Transverse colon (tissue), 4 donors: ENCODE data around the gene PHF20. TPM values are rescaled to one million over a fixed set of nuclear protein-coding genes. Genes with fewer than 3 reads are reported as not detected.

Experiments
- DNase-seq: peaks from one replicate; pipeline ENCODE4 v3.0.0-alpha.2; 2019
- H3K27ac ChIP-seq, 4 donors: fragments of 200-600 bp; sonication (generic); 2 replicates each; pipeline ENCODE4 v1.5.1; 2016 to 2018; ENCODE audit warnings: inconsistent platforms in 4 of 4
- H3K27me3 ChIP-seq: fragments of 200-600 bp; sonication (generic); 2 replicates; pipeline ENCODE4 v1.5.1; 2017; ENCODE audit warnings: inconsistent platforms
- H3K36me3 ChIP-seq, 4 donors: fragments of 200-600 bp; sonication (generic); 2 replicates each; pipeline ENCODE4 v1.5.1; 2017 to 2019; ENCODE audit warnings: inconsistent platforms in 4 of 4
- H3K4me1 ChIP-seq, 4 donors: fragments of 200-600 bp; sonication (generic); 2 replicates each; pipeline ENCODE4 v1.5.1; 2017 to 2020; ENCODE audit warnings: inconsistent platforms in 4 of 4
- H3K4me3 ChIP-seq, 4 donors: fragments of 200-600 bp; sonication (generic); 1 replicate in 1 of 4; 2 replicates in 3 of 4; pipeline versions ENCODE4 v1.5.1 to v1.6.1; 2017 to 2019; ENCODE audit warnings: inconsistent platforms in 4 of 4
- H3K9me3 ChIP-seq, 2 donors: fragments of 200-600 bp; sonication (generic); 2 replicates each; pipeline ENCODE4 v1.5.1; 2017 to 2019; ENCODE audit warnings: inconsistent platforms in 2 of 2
- EP300 ChIP-seq: sonication (generic); formaldehyde crosslinking; IDR thresholded peaks from one replicate; pipeline ENCODE4 v1.6.1; 2017; ENCODE audit warnings: antibody characterized with exemption, low read depth
- POLR2A ChIP-seq: fragments of 450-650 bp; IDR thresholded peaks from one replicate; pipeline ENCODE4 v1.6.1; 2016; ENCODE audit warnings: antibody characterized with exemption, mild to moderate bottlenecking, moderate library complexity
- POLR2AphosphoS5 ChIP-seq, 3 donors: sonication (generic); formaldehyde crosslinking; IDR thresholded peaks; one replicate each; pipeline ENCODE4 v1.6.1; 2016; ENCODE audit warnings: antibody characterized with exemption in 3 of 3
- WGBS, 2 donors: methylation state at CpG; one replicate each; pipeline ENCODE4 v1.1.5; 2018; ENCODE audit warnings: low coverage in 1 of 2; 5-methylcytosine and 5-hydroxymethylcytosine counted together
- in situ Hi-C, 4 donors: fragments of 200-750 bp; cut with MboI; loops; one replicate each; pipeline versions ENCODE4 v1.15.0 to v1.15.1; 2017; ENCODE audit warnings: low sequenced_read_pairs in 3 of 4, low pct_ligation_motif_present in 1 of 4, low pct_unique_long_range_greater_than_20kb in 1 of 4
- intact Hi-C: fragments of 100-400 bp; cut with DNase I; formaldehyde crosslinking; loops from one replicate; pipeline ENCODE4 v1.15.1; 2023; ENCODE audit warnings: low total_unique reads
- total RNA-seq, 4 donors: library from RNA; depleted of rRNA; stranded (reverse); fragments of >200 nt; gene quantifications; one replicate each; pipeline ENCODE4 v1.1.0, GENCODE V29; 2016
- TF ChIP-seq, protein P1 (sequence below), 5 experiments: fragments of 200-600 bp in 3 of 5; fragments of 450-650 bp in 2 of 5; sonication (generic) in 3 of 5; IDR thresholded peaks; 1 replicate in 2 of 5; 2 replicates in 3 of 5; pipeline ENCODE4 v1.5.1; 2016 to 2017; ENCODE audit warnings: antibody characterized with exemption in 5 of 5, inconsistent platforms in 3 of 5, mild to moderate bottlenecking in 2 of 5, moderate library complexity in 1 of 5

The PHF20 gene
- total RNA-seq, 4 donors from 2014 or later: 20.6 to 88.6 (median 43.1) TPM

DNA sequence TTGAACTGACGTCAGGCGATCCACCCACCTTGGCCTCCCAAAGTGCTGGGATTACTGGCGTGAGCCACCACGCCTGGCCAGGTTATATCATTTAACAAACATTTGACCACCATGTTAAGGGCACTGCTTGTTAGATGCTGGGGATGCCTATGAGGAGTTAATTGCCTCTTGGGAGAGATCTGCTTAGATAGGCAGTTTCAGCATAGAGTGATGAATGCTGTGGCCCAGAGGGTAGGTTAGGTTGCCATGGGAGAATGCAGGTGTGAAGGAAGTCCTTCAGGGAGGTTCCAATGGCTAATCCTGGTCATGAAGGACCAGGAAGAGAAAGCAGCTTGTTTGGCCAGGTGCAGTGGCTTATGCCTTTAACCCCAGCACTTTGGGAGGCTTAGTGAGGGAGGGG, 17.0 kb downstream of the PHF20 start:
- intact Hi-C loops: no loop called here
- no peak for TF ChIP-seq POLR2AphosphoS5 (IDR thresholded peaks at IDR 0.05)
- no peak for TF ChIP-seq EP300
- TF ChIP-seq, protein P1, sequence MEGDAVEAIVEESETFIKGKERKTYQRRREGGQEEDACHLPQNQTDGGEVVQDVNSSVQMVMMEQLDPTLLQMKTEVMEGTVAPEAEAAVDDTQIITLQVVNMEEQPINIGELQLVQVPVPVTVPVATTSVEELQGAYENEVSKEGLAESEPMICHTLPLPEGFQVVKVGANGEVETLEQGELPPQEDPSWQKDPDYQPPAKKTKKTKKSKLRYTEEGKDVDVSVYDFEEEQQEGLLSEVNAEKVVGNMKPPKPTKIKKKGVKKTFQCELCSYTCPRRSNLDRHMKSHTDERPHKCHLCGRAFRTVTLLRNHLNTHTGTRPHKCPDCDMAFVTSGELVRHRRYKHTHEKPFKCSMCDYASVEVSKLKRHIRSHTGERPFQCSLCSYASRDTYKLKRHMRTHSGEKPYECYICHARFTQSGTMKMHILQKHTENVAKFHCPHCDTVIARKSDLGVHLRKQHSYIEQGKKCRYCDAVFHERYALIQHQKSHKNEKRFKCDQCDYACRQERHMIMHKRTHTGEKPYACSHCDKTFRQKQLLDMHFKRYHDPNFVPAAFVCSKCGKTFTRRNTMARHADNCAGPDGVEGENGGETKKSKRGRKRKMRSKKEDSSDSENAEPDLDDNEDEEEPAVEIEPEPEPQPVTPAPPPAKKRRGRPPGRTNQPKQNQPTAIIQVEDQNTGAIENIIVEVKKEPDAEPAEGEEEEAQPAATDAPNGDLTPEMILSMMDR (IDR thresholded peaks at IDR 0.05): no peak
- no peak for TF ChIP-seq POLR2A
- Histone ChIP-seq H3K4me1 (peaks cover 0 to 9% (median 7%) of the 10 kb centered on the region in 4 donors), H3K9me3 (no peaks in the 10 kb centered on the region), H3K27ac (no peak overlapping the region), H3K36me3 (no peaks in the 10 kb centered on the region), H3K4me3 (no peak overlapping the region), H3K27me3 (no peaks in the 10 kb centered on the region)
- in situ Hi-C loops: no loop called here
- no peak for DNase-seq
- WGBS, 2 donors: 100% methylated on average over 1 to 4 of the region's 4 CpGs

DNA sequence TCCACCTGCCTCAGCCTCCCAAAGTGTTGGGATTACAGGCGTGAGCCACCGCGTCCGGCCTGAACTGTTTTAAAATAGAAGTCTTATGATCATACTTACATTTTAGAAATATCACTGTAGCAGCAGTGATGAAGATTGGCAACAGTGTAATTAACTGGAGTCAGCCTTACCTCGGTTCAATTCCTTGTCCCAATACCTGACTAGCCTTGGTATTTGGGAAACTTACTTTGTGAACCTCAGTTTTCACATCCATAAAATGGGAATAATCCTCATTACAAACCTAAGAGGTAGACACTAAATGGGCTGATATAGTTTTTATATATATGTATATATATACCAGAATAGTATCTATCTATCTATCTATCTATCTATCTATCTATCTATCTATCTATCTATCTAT, 19.3 kb downstream of the PHF20 start:
- Histone ChIP-seq H3K9me3 (no peaks in the 10 kb centered on the region), H3K36me3 (no peaks in the 10 kb centered on the region), H3K27ac (no peak overlapping the region), H3K4me1 (peaks cover 0 to 9% (median 7%) of the 10 kb centered on the region in 4 donors), H3K27me3 (no peaks in the 10 kb centered on the region), H3K4me3 (no peak overlapping the region)
- DNase-seq: no peak
- intact Hi-C loops: no loop called here
- 97% methylated on average over 5 of the region's 5 CpGs; no CpG with 5 or more reads in 1 of the 2 donors for WGBS, 2 donors
- TF ChIP-seq POLR2A (no peak), EP300 (no peak), POLR2AphosphoS5 (IDR thresholded peaks at IDR 0.05) (no peak)
- TF ChIP-seq, protein P1 (IDR thresholded peaks at IDR 0.05): no peak
- in situ Hi-C loops: no loop called here

DNA sequence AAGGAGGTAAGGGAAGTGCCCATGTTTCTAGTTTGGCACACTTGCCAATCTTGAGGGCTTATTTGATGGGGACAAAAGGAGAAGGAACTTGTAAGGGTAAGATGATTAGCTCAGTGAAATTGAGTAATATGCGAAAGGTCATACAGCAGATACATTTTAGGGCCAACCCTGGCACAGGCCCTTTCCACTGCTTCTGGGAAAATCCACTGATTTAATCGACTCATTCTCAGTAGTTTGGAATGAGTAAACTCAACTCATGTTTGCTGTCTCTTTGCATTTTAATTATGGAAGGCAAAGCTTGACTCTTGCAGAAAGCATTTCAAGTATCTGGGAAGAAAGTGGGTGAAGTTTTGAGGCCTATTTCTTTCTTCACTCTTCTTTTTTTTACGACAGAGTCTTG, 20.0 kb downstream of the PHF20 start:
- TF ChIP-seq, protein P1 (IDR thresholded peaks at IDR 0.05): no peak
- TF ChIP-seq POLR2AphosphoS5 (IDR thresholded peaks at IDR 0.05): peak in 2 of 3 donors; percentile 11 to 20
- 63 to 76% methylated on average over 2 to 3 of the region's 3 CpGs for WGBS, 2 donors
- DNase-seq: no peak
- H3K27ac ChIP-seq: peak overlapping the region in 3 of 4 donors; percentile 35 to 45 (median 37)
- intact Hi-C loops (no loop called here), in situ Hi-C loops (no loop called here)
- H3K36me3 ChIP-seq: no peaks in the 10 kb centered on the region
- no peak overlapping the region for H3K4me3 ChIP-seq
- H3K4me1 ChIP-seq: peaks cover 0 to 11% (median 7%) of the 10 kb centered on the region in 4 donors
- no peaks in the 10 kb centered on the region for H3K27me3 ChIP-seq
- H3K9me3 ChIP-seq: no peaks in the 10 kb centered on the region

DNA sequence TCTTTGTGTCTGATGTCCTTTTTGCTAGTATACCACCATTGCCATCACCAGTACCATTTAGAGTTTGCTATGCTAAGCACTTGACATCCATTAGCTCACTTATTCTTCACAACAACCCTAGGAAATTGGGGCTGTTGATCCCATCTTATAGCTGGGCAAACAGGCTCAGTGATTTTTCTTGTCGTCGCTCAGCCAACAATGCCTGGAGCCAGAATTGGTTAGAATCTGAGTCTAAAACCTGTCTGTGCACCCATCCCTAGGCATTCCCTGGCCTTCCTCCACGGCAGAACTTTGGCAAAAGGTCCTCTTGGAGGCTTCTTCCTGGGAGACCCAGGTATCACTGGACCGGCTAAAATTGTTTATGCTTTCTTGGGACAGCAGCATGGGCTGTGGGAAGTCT, 20.9 kb downstream of the PHF20 start:
- no peak overlapping the region for H3K4me3 ChIP-seq
- WGBS, 2 donors: 96% methylated on average over 4 of the region's 4 CpGs; no CpG with 5 or more reads in 1 of the 2 donors
- intact Hi-C loops (no loop called here), in situ Hi-C loops (no loop called here)
- H3K36me3 ChIP-seq: no peaks in the 10 kb centered on the region
- H3K4me1 ChIP-seq: peaks cover 0 to 12% (median 7%) of the 10 kb centered on the region in 4 donors
- DNase-seq: no peak
- no peaks in the 10 kb centered on the region for H3K27me3 ChIP-seq
- H3K27ac ChIP-seq: peak overlapping the region in 1 of 4 donors; percentile 45
- TF ChIP-seq POLR2A (no peak), EP300 (no peak), POLR2AphosphoS5 (IDR thresholded peaks at IDR 0.05) (no peak)
- TF ChIP-seq, protein P1 (IDR thresholded peaks at IDR 0.05): no peak
- H3K9me3 ChIP-seq: no peaks in the 10 kb centered on the region
